HepG2 (cell line): ENCODE results near the gene WBP1. TPM values are rescaled to one million over a fixed set of nuclear protein-coding genes. Genes with fewer than 3 reads are reported as not detected.
A peak's percentile ranks its signal among the peaks of the same experiment; 100 is the strongest.

Experiments used
- BORCS8-MEF2B ChIP-seq: sonication (generic); formaldehyde crosslinking; IDR thresholded peaks from 2 replicates; pipeline ENCODE4 v1.8.0; 2022; ENCODE audit warnings: mild to moderate bottlenecking, missing genetic modification reagents
- KMT2B ChIP-seq: IDR thresholded peaks from 2 replicates; pipeline ENCODE4 v1.6.1; 2016; ENCODE audit warnings: missing genetic modification reagents, missing compliant biosample characterization
- TSC22D2 ChIP-seq: sonication (generic); formaldehyde crosslinking; IDR thresholded peaks from 2 replicates; pipeline ENCODE4 v1.5.1; 2020; ENCODE audit warnings: missing genetic modification reagents, mild to moderate bottlenecking, borderline replicate concordance
- ZNF121 ChIP-seq: sonication (generic); formaldehyde crosslinking; IDR thresholded peaks from 2 replicates; pipeline ENCODE4 v1.5.0; 2020; ENCODE audit warnings: mild to moderate bottlenecking, missing genetic modification reagents
- ZNF318 ChIP-seq: sonication (generic); formaldehyde crosslinking; IDR thresholded peaks from 2 replicates; pipeline ENCODE4 v1.4.0; 2020; ENCODE audit warnings: mild to moderate bottlenecking, missing genetic modification reagents
- ZNF460 ChIP-seq: sonication (generic); formaldehyde crosslinking; IDR thresholded peaks from 2 replicates; pipeline ENCODE4 v1.5.1; 2020; ENCODE audit warnings: missing genetic modification reagents, mild to moderate bottlenecking, borderline replicate concordance
- ZNF546 ChIP-seq: sonication (generic); formaldehyde crosslinking; conservative IDR thresholded peaks from 2 replicates; pipeline ENCODE4 v1.8.1; 2023; ENCODE audit warnings: mild to moderate bottlenecking, missing genetic modification reagents
- ZNF598 ChIP-seq: sonication (generic); formaldehyde crosslinking; IDR thresholded peaks from 2 replicates; pipeline ENCODE4 v1.5.1; 2020; ENCODE audit warnings: mild to moderate bottlenecking, missing genetic modification reagents, borderline replicate concordance
- ZSCAN29 ChIP-seq: sonication (generic); formaldehyde crosslinking; conservative IDR thresholded peaks from 2 replicates; pipeline ENCODE4 v1.4.0; 2020; ENCODE audit warnings: mild to moderate bottlenecking, missing genetic modification reagents
- polyA plus RNA-seq, 8 experiments: library from polyadenylated mRNA; depleted of rRNA in 3 of 8; stranded (reverse) in 7 of 8; unstranded in 1 of 8; fragments of >200 nt; fragmentation: Illumina TruSeq in 4 of 8; extraction: Trizol in 4 of 8; gene quantifications; 2 replicates each; pipeline versions ENCODE4 v1.2.1 to v1.2.3, GENCODE V29; 2011 to 2016; ENCODE audit warnings: low read depth in 4 of 8, missing spikeins in 1 of 8, mixed read lengths in 1 of 8; ENCODE audit not compliant: insufficient read depth in 1 of 8
- total RNA-seq, 5 experiments: library from RNA; depleted of rRNA; stranded (reverse); fragments of >200 nt; fragmentation: Illumina TruSeq; extraction: Trizol; gene quantifications; 2 replicates each; pipeline ENCODE4 v1.2.3, GENCODE V29; 2016; ENCODE audit warnings: low read depth in 1 of 5
- TF ChIP-seq, protein P1 (sequence below), 2 experiments: sonication (generic) in 1 of 2; formaldehyde crosslinking in 1 of 2; IDR thresholded peaks; 2 replicates each; pipeline versions ENCODE4 v1.6.1 to v1.9.0; 2014 to 2022; ENCODE audit warnings: antibody characterized with exemption in 1 of 2, borderline replicate concordance in 1 of 2, inconsistent platforms in 1 of 2, low read depth in 1 of 2, missing genetic modification reagents in 1 of 2

Gene WBP1
- total and polyA plus RNA-seq, 2 of the 13 experiments (the other 11 are each of a cell fraction or from before 2014, with no cell fraction given): 38.8 to 85.7 TPM

DNA sequence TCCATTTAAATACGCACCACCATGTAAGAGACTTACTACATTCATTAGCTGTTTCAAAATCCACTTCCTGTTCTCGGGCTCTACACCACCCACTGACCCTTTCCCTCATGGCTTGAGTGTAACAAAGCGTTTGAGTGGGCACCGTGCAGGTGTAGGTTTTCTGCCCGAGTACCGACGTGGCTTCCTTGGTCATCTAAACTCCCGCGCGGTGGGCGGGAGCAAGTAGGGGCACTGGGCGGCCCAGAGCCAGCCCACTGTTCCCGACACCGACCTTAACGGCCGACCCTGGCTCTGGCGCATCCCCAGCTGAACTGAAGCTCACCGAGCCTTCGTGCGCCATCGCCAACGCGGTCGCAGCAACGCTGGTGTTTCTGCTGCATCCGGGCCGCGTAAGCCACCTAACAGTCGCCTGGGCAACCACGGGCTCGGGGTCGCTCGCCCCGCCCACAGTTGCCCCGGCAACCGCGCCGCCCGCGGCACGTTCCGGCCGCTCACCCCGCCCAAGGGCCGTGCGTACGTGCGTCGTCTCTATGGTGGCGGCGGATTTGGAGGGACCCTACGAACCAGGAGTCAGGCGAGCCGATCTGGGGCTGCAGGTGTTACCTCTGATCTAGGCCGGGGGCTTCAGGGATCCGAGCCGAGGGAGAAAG is 36.9 kb upstream of the WBP1 start, which contains the start of the genes C2orf81 and WDR54 (continued):
- TF ChIP-seq ZNF318 (CRISPR knock-in tag) (no peak), BORCS8-MEF2B (CRISPR knock-in tag) (no peak), ZNF460 (CRISPR knock-in tag) (no peak), ZNF121 (no peak), ZNF598 (CRISPR knock-in tag) (0 out of 2 replicates have a peak, but pooled peaks have one; percentile 57), ZSCAN29 (no peak), TSC22D2 (CRISPR knock-in tag) (no peak), ZNF546 (CRISPR knock-in tag) (0 out of 2 replicates have a peak, but pooled peaks have one; percentile 22), KMT2B (CRISPR knock-in tag) (no peak; the same call in 1 of the 2 replicates)
- TF ChIP-seq, protein P1, sequence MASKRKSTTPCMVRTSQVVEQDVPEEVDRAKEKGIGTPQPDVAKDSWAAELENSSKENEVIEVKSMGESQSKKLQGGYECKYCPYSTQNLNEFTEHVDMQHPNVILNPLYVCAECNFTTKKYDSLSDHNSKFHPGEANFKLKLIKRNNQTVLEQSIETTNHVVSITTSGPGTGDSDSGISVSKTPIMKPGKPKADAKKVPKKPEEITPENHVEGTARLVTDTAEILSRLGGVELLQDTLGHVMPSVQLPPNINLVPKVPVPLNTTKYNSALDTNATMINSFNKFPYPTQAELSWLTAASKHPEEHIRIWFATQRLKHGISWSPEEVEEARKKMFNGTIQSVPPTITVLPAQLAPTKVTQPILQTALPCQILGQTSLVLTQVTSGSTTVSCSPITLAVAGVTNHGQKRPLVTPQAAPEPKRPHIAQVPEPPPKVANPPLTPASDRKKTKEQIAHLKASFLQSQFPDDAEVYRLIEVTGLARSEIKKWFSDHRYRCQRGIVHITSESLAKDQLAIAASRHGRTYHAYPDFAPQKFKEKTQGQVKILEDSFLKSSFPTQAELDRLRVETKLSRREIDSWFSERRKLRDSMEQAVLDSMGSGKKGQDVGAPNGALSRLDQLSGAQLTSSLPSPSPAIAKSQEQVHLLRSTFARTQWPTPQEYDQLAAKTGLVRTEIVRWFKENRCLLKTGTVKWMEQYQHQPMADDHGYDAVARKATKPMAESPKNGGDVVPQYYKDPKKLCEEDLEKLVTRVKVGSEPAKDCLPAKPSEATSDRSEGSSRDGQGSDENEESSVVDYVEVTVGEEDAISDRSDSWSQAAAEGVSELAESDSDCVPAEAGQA (IDR thresholded peaks at IDR 0.05; ENCODE audit: low read depth): peak; percentile 50; the same call in 1 of the 2 replicates
- TF ChIP-seq, protein P1 (CRISPR knock-in tag; IDR thresholded peaks at IDR 0.05; ENCODE audit: borderline replicate concordance): no peak
